GM12878 (cell line): ENCODE data around the gene FRAS1. TPM values are rescaled to one million over a fixed set of nuclear protein-coding genes. Genes with fewer than 3 reads are reported as not detected.

Experiments
- ATAC-seq: fragments of 200-7000 bp; cut with Tn5 transposase; 3 replicates; pipeline ENCODE4 v1.9.1; 2020; ENCODE audit warnings: mild to moderate bottlenecking, moderate library complexity
- BruUV-seq: library from RNA; stranded (reverse); fragments of 400-500 nt; replicated peaks from 2 replicates; lab custom pipeline; 2021; lab: Mats Ljungman, UMichigan
- CTCF ChIA-PET: fragments of 300-600 bp; sonication (Branson Sonifier 250); formaldehyde crosslinking; extraction: SDS; loops from one replicate; lab custom pipeline; 2021; ENCODE audit warnings: inconsistent platforms; lab: Yijun Ruan, JAX
- POLR2A ChIA-PET: fragments of 350-600 bp; formaldehyde crosslinking; extraction: SDS; loops from one replicate; lab custom pipeline; 2021; ENCODE audit warnings: inconsistent platforms; lab: Charles Lee
- RAD21 ChIA-PET: fragments of 300-600 bp; sonication (Branson Sonifier 250); formaldehyde crosslinking; loops from one replicate; lab custom pipeline; 2023; ENCODE audit warnings: antibody characterized with exemption; ENCODE audit not compliant: unreplicated experiment; lab: Charles Lee
- SMC1A ChIA-PET: fragments of 300-600 bp; sonication (Branson Sonifier 250); formaldehyde crosslinking; loops from one replicate; lab custom pipeline; 2023; ENCODE audit not compliant: unreplicated experiment, uncharacterized antibody; lab: Charles Lee
- DNase-seq: peaks from one replicate; pipeline ENCODE4 v3.0.0-alpha.2; 2011; ENCODE audit warnings: low read depth, low spot score
- FAIRE-seq: peaks from 3 replicates; lab custom pipeline; 2011; peaks lifted over from hg19 to GRCh38; lab: Jason Lieb, UNC
- H2AFZ ChIP-seq: 2 replicates; pipeline ENCODE4 v1.6.0; 2011; ENCODE audit warnings: low read depth, low read length, control low read depth; ENCODE audit not compliant: control insufficient read depth
- H3K27ac ChIP-seq: 2 replicates; pipeline ENCODE4 v1.5.1; 2011; ENCODE audit warnings: control low read depth; ENCODE audit not compliant: control insufficient read depth, insufficient read depth
- H3K27me3 ChIP-seq, 2 experiments: replicated peaks in 1 of 2; 2 replicates each; pipeline versions ENCODE4 v1.6.0 to v1.6.1; 2011; ENCODE audit warnings: low read length in 1 of 2; ENCODE audit not compliant: control insufficient read depth in 2 of 2, insufficient read depth in 2 of 2
- H3K36me3 ChIP-seq, 2 experiments: 2 replicates each; pipeline ENCODE4 v1.5.1; 2011; ENCODE audit warnings: low read length in 1 of 2; ENCODE audit not compliant: control insufficient read depth in 2 of 2, insufficient read depth in 2 of 2
- H3K4me1 ChIP-seq: 2 replicates; pipeline ENCODE4 v1.6.1; 2011; ENCODE audit warnings: mild to moderate bottlenecking, low read length, moderate library complexity, mixed read lengths; ENCODE audit not compliant: control insufficient read depth, insufficient read depth
- H3K4me2 ChIP-seq: 2 replicates; pipeline ENCODE4 v1.6.0; 2011; ENCODE audit warnings: control low read depth; ENCODE audit not compliant: control insufficient read depth, insufficient read depth
- H3K4me3 ChIP-seq: fragments of 200-600 bp; sonication (generic); 2 replicates; pipeline ENCODE4 v1.5.1; 2016
- H3K79me2 ChIP-seq: 2 replicates; pipeline ENCODE4 v1.6.0; 2011; ENCODE audit warnings: low read length; ENCODE audit not compliant: control insufficient read depth, insufficient read depth
- H3K9ac ChIP-seq: 2 replicates; pipeline ENCODE4 v1.8.0; 2011; ENCODE audit warnings: low read length, control low read depth, mixed read lengths; ENCODE audit not compliant: control insufficient read depth, insufficient read depth
- H3K9me3 ChIP-seq: replicated peaks from 3 replicates; pipeline ENCODE4 v1.5.1; 2011; ENCODE audit warnings: mild to moderate bottlenecking, low read length; ENCODE audit not compliant: control insufficient read depth, insufficient read depth
- H4K20me1 ChIP-seq: 2 replicates; pipeline ENCODE4 v1.6.0; 2011; ENCODE audit not compliant: control insufficient read depth, insufficient read depth
- ATF7 ChIP-seq: fragments of 450-650 bp; IDR thresholded peaks from 2 replicates; pipeline ENCODE4 v1.6.1; 2016; ENCODE audit warnings: low read depth, mild to moderate bottlenecking
- BHLHE40 ChIP-seq, 2 experiments: fragments of 450-650 bp in 1 of 2; IDR thresholded peaks; 2 replicates each; pipeline ENCODE4 v1.6.1; 2011 to 2017; ENCODE audit warnings: low read depth in 2 of 2, borderline replicate concordance in 1 of 2, improper control_type of control experiment in 1 of 2, low read length in 1 of 2, mild to moderate bottlenecking in 1 of 2
- E2F4 ChIP-seq: IDR thresholded peaks from 2 replicates; pipeline ENCODE4 v1.6.1; 2012; ENCODE audit warnings: low read depth, low read length, improper control_type of control experiment
- FOS ChIP-seq: IDR thresholded peaks from 3 replicates; pipeline ENCODE4 v1.6.1; 2011; ENCODE audit warnings: borderline replicate concordance; ENCODE audit not compliant: insufficient read length; ENCODE audit errors: extremely low read depth
- FOXK2 ChIP-seq: fragments of 450-650 bp; IDR thresholded peaks from 2 replicates; pipeline ENCODE4 v1.6.1; 2017; ENCODE audit warnings: mild to moderate bottlenecking, moderate library complexity
- IKZF2 ChIP-seq, 2 experiments: fragments of 450-650 bp; IDR thresholded peaks; 2 replicates each; pipeline ENCODE4 v1.6.1; 2017; ENCODE audit warnings: mild to moderate bottlenecking in 2 of 2, moderate library complexity in 2 of 2
- IRF3 ChIP-seq: fragments of 450-650 bp; IDR thresholded peaks from 2 replicates; pipeline ENCODE4 v1.6.1; 2014; ENCODE audit warnings: mild to moderate bottlenecking
- JUND ChIP-seq: IDR thresholded peaks from 2 replicates; pipeline ENCODE4 v1.6.1; 2012; ENCODE audit warnings: low read depth, mild to moderate bottlenecking, low read length, improper control_type of control experiment, moderate library complexity
- KAT2A ChIP-seq: conservative IDR thresholded peaks from 2 replicates; pipeline ENCODE4 v1.6.1; 2011; ENCODE audit warnings: low read depth, low read length; ENCODE audit not compliant: control insufficient read depth
- NFYA ChIP-seq: IDR thresholded peaks from 2 replicates; pipeline ENCODE4 v1.6.1; 2011; ENCODE audit warnings: low read depth, mild to moderate bottlenecking, low read length, improper control_type of control experiment, borderline replicate concordance
- NR2C1 ChIP-seq: fragments of 450-650 bp; IDR thresholded peaks from 2 replicates; pipeline ENCODE4 v1.6.1; 2017; ENCODE audit warnings: antibody characterized with exemption, mild to moderate bottlenecking, moderate library complexity
- NRF1 ChIP-seq: conservative IDR thresholded peaks from 2 replicates; pipeline ENCODE4 v1.6.1; 2011; ENCODE audit warnings: mild to moderate bottlenecking, low read depth, low read length, improper control_type of control experiment
- PBX3 ChIP-seq: IDR thresholded peaks from 2 replicates; pipeline ENCODE4 v1.6.1; 2011; ENCODE audit warnings: mild to moderate bottlenecking, low read depth, low read length, moderate library complexity; ENCODE audit not compliant: insufficient replicate concordance
- PML ChIP-seq: IDR thresholded peaks from 2 replicates; pipeline ENCODE4 v1.6.1; 2012; ENCODE audit warnings: low read length, inconsistent platforms
- RFX5 ChIP-seq: IDR thresholded peaks from 2 replicates; pipeline ENCODE4 v1.6.1; 2011; ENCODE audit warnings: low read depth, low read length, improper control_type of control experiment
- TCF12 ChIP-seq: IDR thresholded peaks from 2 replicates; pipeline ENCODE4 v1.6.1; 2011; ENCODE audit warnings: low read depth, mild to moderate bottlenecking, low read length
- USF2 ChIP-seq: IDR thresholded peaks from 2 replicates; pipeline ENCODE4 v1.6.1; 2011; ENCODE audit warnings: low read depth, low read length, improper control_type of control experiment, borderline replicate concordance
- ZNF622 ChIP-seq: fragments of 450-650 bp; IDR thresholded peaks from 2 replicates; pipeline ENCODE4 v1.6.1; 2017; ENCODE audit warnings: mild to moderate bottlenecking, inconsistent platforms
- WGBS: methylation state at CpG from one replicate; pipeline ENCODE4 v1.1.6; 2016; ENCODE audit warnings: low lambda C conversion rate; ENCODE audit not compliant: insufficient replicate concordance, insufficient coverage; ENCODE audit errors: missing lambda C conversion rate; 5-methylcytosine and 5-hydroxymethylcytosine counted together
- in situ Hi-C: fragments of 300-500 bp; cut with MboI; formaldehyde crosslinking; loops from 9 replicates; pipeline ENCODE4 v1.14.3; 2018; ENCODE audit warnings: mixed read lengths
- intact Hi-C: fragments of 100-400 bp; cut with micrococcal nuclease; formaldehyde crosslinking; loops from one replicate; pipeline ENCODE4 v1.14.2; 2022; ENCODE audit not compliant: unreplicated experiment
- polyA plus RNA-seq, 11 experiments: library from polyadenylated mRNA; depleted of rRNA in 4 of 11; unstranded in 6 of 11; stranded (reverse) in 5 of 11; fragments of >200 nt; fragmentation: Nextera tagmentation in 4 of 11; fragmentation: Illumina TruSeq in 1 of 11; extraction: Ambion mirVana in 4 of 11; extraction: Trizol in 1 of 11; gene quantifications; 1 replicate in 1 of 11; 2 replicates in 10 of 11; pipeline versions ENCODE4 v1.2.1 to v1.2.3, GENCODE V29; 2011 to 2016; ENCODE audit warnings: inconsistent platforms in 2 of 11, missing spikeins in 2 of 11, low read depth in 1 of 11
- total RNA-seq, 4 experiments: library from RNA; depleted of rRNA in 3 of 4; stranded (reverse); fragments of >200 nt in 3 of 4; fragmentation: Illumina TruSeq in 1 of 4; extraction: Trizol in 1 of 4; gene quantifications; 2 replicates each; pipeline versions ENCODE4 v1.2.1 to v1.2.3, GENCODE V29; 2013 to 2021

Gene FRAS1
- total and polyA plus RNA-seq, 10 of the 15 experiments (the other 5 are each of a cell fraction or from before 2014, with no cell fraction given), result 0.08 to 11.7 (median 0.20) TPM

GRCh38 chr4:78220283-78220682 is 163.2 kb downstream of the FRAS1 start:
- ChIA-PET POLR2A (interaction anchor here (0.8 to 1.2 kb wide), 2 partner anchors 17 to 371 kb away, joined by 3 to 4 read pairs; no protein-coding TSS in a partner anchor), SMC1A (interaction anchor here (1.1 to 2.1 kb wide), 4 partner anchors 9 to 160 kb away, joined by 3 to 10 read pairs (median 4); no protein-coding TSS in a partner anchor), CTCF (interaction anchor here (0.9 to 1.6 kb wide), 2 partner anchors 9 to 160 kb away, joined by 3 to 5 read pairs; no protein-coding TSS in a partner anchor), RAD21 (interaction anchor here (1.1 to 1.5 kb wide), 4 partner anchors 34 to 160 kb away, joined by 3 to 4 read pairs (median 4); no protein-coding TSS in a partner anchor)
- Histone ChIP-seq H3K4me2 (no peak overlapping the region), H3K79me2 (no peaks in the 10 kb centered on the region), H3K4me1 (no peaks in the 10 kb centered on the region), H3K27me3 (no peaks in the 10 kb centered on the region), H2AFZ (no peak overlapping the region), H3K27ac (no peak overlapping the region), H4K20me1 (no peaks in the 10 kb centered on the region), H3K4me3 (no peak overlapping the region), H3K36me3 (no peaks in the 10 kb centered on the region), H3K9me3 (no peaks in the 10 kb centered on the region), H3K9ac (no peak overlapping the region)
- in situ Hi-C loops, result no loop called here
- no peak for DNase-seq
- no peak for FAIRE-seq
- peak; percentile 63 for ATAC-seq
- BruUV-seq, result no TSS peak
- intact Hi-C loops, result no loop called here
- TF ChIP-seq USF2 (no peak), RFX5 (no peak), E2F4 (no peak), NRF1 (no peak), PML (no peak), ATF7 (no peak), PBX3 (no peak), NFYA (no peak), ZNF622 (no peak), TCF12 (no peak), FOS (no peak), NR2C1 (no peak), KAT2A (no peak), IKZF2 (IDR thresholded peaks at IDR 0.05) (no peak), JUND (no peak), FOXK2 (no peak), BHLHE40 (IDR thresholded peaks at IDR 0.05; ENCODE audit: borderline replicate concordance in 1 of 2, low read depth in 2 of 2, low read length in 1 of 2) (no peak), IRF3 (no peak)
- whole genome bisulfite sequencing, result 12% methylated on average over 3 of the region's 3 CpGs
